HG03066 (cell line): ENCODE results near the gene SYT1.
"Not testable (repeated sequence)": the region's sequence is repeated elsewhere in the genome, so short reads cannot be mapped to it uniquely, and the experiment has no call there.

ENCODE experiments used
- ATAC-seq: cut with Tn5 transposase; IDR thresholded peaks from one replicate; pipeline ENCODE4 v1.9.1; 2021; ENCODE audit warnings: low read depth; ENCODE audit not compliant: unreplicated experiment

The SYT1 gene

DNA sequence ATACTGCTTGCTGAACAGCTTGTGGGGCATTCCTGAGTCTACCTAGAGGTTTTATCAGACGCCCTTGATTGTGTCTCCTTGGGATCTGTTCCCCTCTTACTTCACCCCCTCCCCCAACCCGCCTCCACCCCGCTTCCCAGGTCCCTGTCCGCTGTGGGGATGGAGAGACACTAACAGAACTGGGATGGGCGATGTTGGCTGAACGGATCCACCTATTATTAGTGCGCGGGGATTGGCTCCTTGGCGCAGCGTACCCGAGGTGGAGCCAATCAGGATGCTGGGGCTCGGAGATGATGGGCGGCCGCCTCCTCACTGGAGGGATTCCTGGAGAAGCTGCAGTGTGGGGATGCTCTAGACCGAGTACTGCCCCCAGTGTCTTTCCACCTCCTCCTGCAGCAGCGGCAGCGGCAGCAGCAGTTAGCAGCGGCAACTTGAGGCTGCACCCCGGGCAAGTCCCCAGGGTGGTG, at the start of gene SYT1:
SYT1 (plus strand) TSS at position 372 of the 467 bp plus-strand sequence.
- peak; percentile 27 for ATAC-seq

DNA sequence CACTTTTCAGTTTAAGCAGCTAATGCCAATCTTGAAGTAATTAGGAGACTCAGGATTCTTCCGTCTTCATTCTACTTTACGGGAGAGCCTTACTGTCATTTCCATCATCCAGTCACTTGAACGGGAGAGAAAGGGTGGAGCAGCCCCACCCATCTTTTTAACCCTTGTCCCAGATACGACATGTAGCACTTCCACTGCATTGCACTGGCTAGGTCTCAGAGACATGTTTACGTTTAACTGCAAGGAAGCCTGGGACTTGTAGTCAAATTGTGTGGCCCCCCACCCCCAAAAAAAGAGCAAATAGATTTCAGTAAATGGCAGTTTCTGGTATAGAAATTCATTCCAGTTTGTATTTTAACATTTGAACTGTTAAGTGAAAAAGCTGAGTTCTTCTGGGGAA, 46.1 kb upstream of the SYT1 start:
- ATAC-seq, result no peak

DNA sequence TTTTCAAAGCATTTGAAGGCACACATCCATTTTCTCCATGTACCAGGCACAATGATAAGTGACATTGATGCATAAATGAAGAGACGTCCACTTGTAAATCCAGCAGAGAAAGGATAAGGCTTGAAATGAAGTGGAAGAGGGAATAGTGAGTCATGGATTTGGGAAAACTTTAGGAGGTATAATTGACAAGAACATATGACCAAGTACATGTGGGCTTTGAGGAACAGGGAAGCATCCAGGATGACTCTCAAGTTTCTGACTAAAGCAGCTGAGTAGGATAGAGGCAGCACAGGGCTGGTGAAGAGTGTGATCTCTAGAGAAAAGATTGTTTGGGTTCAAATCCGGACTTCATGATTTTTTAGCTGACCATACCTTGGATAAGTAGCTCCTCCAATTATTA, 43.6 kb upstream of the SYT1 start:
- ATAC-seq, result no peak

DNA sequence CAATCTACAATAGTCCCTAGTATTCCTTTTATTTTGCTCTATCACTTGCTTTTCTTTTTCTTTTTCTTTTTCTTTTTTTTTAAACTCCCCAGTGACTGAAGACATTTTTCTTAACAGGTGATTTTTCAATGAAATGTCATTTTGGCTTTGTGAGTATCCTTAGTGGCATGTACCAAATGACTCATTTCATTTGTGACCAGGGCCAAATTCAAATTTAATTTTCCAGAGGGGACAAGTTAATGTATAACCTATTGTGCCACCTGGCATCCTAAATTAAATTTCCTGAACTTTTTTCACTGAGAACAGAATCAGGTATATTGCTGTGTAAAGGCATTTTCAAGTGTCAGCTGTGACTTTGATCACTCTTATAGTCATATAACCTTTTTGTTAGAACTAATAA, 39.7 kb upstream of the SYT1 start:
- ATAC-seq, result no peak

DNA sequence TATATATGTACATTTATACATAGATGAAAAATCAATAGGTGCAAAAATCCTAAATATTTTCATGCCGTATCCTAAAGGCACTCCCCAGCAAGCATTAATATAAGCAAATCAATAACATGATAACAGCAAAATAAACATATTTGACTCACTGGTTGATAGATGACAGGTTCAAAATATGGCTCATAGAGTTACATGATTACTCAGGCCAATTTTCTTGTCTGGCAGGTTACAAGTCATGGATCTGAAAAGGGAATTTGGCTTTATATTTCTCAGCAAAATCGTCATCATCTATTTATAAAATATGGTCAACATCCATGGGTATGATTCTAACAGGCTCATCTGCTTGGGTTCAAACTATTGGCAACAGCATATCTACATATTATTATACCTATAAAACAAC, 34.9 kb upstream of the SYT1 start:
- ATAC-seq, result no peak

DNA sequence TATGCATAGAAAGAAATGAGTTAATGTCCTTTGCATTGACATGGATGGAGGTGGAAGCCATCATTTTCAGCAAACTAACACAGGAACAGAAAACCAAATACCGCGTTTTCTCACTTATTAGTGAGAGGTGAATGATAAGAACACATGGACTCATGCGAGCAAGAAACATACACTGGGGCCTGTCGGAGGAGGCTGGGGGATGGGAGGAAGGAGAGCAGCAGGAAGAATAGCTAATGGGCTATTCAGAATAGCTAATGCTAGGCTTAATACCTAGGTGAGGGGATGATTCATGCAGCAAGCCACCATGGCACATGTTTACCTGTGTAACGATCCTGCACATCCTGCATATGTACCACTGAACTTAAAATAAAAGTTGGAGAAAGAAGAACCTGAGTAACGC, 29.1 kb upstream of the SYT1 start:
- ATAC-seq, result no peak

DNA sequence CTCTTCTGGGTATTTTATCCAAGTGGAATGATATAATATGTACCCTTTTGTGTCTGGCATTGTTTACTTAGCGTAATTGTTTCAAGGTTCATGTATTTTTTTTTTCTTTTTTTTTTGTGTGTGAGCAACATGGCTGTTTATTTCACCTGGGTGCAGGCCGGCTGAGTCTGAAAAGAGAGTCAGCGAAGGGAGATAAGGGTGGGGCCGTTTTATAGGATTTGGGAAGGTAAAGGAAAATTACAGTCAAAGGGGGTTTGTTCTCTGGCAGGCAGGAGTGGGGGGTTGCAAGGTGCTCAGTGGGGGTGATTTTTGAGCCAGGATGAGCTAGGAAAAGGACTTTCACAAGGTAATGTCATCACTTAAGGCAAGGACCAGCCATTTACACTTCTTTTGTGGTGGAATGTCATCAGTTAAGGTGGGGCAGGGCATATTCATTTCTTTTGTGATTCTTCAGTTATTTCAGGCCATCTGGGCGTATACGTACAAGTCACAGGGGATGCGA, 24.0 kb upstream of the SYT1 start:
- not testable (repeated sequence) for ATAC-seq

DNA sequence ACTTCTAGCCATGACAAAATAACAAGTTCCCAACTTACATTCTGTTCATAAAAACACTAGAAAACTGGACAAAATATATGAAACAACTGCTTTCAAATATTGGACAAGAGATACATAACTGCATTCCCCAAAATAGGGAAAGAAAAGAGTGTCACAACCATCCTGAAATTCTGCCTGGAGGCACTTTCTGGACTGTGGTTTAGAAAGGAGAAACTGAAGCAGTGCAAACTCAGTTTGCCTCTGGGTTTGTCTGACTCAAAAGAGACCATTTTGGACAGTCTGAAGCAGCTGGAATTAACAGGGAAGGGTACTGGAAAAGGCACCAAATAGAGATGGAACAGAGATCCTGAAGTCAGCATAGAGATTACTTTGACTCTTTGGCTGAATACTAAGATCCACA, 11.3 kb upstream of the SYT1 start:
- no peak for ATAC-seq

DNA sequence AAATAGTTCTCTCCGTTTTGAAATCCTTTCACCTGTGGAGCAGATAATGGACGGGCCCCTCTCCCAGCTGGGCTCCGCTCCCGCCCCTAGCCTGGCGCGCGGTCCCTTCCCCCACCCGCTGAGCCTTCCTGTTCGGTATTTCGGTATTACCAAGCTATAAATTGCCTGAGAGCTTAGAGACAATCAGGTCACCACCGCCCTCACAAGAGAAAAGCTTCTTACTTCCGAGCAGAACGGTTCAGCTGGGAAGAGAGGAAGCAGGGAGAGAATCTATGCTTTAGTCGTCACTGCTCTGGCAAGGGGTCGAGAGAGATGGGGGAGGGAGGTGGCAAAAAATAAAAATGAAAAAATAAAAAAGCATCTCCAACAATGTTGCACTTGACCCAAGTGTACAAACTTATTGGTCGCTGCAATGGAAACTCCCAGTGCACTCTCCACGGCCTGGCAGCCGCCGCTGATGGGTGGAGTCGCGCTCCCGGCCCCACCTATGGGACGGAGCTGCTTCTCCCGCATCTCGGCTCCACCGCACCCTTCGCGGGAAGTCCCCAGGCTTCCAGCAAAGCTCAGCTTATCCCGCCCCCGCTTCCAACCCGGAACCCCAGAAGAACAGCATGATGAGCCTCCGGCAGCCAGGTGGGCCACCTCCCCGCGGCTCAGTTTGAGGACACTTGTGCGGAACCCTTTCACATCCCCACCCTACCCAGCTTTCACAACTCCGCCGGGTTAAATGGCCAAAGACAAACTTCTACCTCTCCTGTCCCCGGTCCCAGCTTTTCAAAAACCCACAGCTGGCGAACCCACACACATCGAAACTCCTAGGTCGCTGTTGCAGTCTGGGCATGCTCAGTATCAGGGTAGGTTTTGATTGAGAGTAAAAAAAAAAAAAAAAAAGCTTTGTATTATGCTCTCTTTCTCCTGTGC, 832 bp upstream of the SYT1 start:
- peak; percentile 47 for ATAC-seq

DNA sequence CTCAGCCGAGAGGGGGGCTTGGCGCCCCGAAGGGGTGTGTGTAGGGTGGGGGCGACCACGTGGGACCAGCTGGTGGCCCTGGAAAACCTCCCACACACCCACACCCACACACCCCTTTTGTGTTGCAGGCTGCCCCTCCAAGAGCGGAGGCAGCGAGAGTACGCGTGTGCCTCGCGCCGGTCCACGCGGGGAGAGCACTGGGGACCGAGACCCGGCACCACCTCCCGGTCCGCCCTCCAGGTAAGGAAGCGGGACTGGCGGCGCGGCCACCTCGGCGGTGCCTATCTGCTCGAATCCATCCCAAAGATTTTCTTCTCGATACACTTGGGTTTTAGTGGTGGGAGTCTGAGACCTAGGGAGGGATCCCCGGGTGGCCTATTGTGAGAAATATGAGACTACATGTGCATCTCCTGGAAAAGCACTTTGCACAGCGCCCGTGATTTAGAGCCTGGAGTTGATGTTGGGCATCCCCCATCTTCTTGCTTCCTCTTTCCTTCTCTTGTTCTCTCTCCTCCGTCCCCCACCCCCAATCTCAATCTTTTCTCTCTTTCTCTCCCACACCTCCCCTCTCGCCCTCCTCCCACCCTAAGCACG, 393 bp downstream of the SYT1 start:
- ATAC-seq, result no peak

DNA sequence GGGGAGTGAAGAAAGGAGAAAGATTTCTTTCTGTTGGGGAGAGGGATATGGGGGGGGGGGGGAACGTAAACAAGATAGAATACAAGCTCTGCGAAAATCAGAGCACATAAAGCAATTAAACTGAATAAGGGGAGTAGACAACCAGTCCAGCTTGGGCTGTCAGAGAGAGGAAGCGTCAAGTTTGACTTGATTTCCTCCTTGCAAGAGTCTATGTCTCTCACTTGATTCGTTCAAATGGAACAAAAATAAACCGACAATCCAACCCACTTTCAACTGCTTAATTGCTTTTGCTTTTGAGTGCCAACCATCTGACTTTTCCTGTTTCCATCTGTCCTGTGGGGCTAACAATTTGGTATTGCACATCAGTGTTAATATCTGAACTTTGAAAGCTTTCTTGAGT, 942 bp downstream of the SYT1 start:
- no peak for ATAC-seq

DNA sequence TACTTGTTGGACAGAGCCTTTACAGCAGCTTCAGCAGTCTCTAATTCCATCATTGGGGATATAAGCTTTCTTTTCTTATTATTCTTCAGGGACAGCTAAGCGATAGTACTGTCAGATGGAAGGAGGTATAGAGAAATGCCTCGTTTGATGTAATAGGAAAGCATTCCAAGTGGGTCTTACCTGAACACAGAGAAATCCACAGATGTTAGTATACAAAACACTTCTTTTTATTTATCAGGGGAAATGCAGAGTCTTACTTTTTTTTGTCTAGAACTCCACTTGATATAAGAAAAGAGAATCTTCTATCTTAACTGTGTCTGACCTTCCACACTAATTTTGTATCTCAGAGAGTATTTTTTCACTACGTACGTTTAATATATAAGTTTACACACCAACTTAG, 1.9 kb downstream of the SYT1 start:
- ATAC-seq, result no peak

DNA sequence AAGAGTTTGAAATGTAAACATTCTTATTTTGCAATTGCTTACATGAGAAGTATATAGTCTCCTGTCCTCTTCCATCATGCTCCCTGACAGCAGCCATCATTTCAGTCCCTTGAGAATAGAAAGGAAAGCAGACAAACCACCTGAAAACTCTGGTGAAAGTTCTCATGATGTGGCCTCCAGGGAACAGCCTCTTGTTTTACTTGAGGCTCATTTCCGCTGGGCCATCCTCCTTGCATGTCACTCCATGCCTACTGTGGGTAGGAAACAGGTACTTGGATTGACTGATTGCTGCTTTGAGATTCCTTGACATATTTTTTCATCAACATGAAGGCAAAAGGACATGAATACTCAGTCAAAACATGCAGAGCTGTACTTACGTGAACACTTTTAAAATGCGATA, 6.0 kb downstream of the SYT1 start:
- ATAC-seq, result no peak

DNA sequence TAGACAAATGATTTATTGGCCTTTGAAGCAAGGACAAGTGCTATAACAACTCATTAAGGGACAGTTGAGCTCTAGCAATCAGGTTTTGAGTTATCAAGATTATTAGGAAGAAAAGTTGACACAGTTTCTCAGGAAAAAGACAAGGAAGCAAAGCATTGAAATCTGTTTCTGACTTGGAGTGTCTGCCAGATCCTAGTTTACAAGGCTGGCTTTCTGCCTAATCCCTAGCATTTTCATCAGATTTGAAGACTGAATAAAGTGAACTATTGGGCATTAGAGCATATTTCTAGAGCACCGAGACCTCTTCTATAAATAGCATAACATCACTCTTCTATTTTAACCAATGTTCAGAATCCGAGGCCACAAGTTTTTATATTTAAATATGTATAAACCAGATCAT, 7.0 kb downstream of the SYT1 start:
- ATAC-seq, result no peak

DNA sequence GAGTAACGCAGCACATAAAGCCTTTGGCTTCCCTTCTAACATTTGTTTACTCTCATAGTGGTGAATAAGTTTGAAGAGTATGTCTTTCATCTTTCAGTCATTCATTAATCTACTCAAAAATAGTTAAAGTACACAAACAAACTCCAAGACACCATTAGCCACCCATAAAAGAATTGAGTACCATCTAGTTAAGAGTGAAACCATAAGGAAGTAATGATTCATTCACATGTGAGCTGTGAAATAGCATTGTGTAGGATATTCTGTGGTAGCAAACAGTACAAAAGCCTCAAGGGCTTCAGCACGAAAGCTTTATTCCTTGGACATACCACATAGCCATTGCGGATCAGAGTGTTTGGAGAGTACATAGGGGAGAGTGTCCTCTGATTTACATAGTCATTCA, 13.9 kb downstream of the SYT1 start:
- ATAC-seq, result no peak

DNA sequence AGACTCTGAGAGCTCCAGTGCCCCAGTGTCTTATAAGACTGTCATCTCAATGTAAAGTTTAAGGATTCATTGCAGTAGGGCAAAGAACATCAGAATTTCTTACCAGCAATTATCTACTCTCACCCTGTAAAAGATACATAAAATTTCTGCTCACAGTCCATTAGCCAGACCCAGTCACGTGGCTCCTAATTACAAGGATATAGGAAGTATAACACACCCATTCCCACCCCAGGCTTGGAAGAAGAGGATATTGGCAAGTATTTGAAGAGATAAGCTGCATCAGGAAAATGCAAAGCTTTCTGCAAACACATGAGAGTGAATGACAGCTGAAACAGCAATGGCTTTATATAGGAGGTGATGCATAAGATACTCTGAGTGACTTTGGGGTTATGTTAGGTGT, 14.3 kb downstream of the SYT1 start:
- ATAC-seq, result no peak

DNA sequence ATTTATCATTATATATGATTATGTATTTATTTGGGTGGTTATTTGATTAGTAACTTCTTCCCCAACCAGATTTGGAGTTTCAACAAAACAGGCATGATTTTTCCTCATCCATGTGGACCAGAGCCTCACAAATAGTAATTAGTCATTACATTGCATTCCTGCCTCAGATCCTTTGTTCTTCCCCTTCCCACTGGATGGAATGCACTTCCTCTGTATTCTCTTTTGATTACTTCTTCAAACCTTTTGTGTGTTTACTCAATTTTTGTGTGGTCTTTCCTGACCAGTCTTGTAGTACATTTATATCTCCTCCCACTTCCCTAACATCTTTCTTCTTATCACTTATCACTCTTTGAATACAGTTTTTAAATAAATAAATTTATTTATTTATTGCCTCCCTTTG, 15.5 kb downstream of the SYT1 start:
- ATAC-seq, result no peak

DNA sequence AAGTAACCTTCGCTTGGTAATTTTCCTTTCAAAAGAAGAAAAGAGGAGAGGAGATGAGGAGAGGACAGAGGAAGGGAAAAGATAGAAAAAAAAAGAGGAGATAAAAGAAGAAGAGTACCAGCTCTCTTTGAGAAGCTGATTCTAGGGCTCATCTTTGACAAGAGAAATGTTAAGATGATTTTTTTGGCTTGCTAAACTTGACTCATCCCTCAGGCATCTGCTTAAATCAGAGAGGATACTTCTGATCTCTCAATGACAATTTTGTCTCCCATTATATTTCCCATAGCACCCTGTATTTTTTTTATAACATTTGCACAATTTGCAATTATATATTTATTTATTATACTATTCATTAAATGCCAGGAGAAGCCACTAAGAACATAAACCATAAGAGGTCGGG, 17.1 kb downstream of the SYT1 start:
- ATAC-seq, result no peak

DNA sequence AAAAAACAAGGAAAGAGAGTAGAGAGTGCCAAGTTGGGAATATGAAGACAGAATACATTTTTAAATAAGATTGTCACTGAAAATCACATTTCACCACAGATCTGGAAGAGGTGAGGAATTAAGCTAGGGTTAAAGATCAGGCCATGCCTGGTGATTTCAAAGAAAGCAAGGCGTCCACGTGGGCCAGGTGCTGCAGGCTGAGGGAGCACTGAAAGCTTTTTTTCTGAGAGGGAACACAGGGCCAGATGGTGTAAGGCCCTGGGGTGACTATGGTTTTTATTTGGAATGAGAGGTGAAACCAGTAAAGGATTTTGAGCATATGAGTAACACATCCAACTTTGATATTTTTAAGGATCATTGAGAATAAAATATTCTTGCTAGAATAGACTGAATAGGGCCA, 20.9 kb downstream of the SYT1 start:
- no peak for ATAC-seq

DNA sequence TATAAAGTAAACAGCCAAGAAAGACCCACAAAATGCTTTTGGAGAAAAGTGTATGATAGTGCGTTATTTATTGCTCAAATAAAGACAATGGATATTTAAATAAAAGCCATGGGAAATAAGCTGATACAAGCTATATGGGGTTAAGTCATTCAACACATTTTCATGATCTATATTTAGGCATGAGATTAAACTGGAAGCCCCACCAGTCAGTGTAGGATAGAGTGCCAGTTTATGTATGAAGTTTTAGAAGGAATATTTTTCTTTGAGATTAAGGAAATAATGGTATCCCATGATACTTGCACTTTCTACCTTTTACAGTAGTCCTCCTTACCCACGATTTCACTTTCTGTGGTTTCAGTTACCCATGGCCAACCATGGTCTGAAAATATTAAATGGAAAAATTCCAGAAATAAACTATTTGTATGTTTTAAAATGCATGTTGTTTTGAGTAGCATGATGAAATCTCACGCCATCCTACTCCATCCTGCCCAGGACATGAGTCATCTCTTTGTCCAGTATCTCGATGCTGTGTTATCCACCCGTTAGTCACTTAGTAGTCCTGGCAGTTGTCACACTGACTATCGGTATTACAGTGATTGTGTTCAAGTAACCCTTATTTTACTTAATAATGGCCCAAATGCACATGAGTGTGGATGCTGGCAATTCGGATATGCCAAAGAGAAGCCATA, 22.3 kb downstream of the SYT1 start:
- no peak for ATAC-seq

DNA sequence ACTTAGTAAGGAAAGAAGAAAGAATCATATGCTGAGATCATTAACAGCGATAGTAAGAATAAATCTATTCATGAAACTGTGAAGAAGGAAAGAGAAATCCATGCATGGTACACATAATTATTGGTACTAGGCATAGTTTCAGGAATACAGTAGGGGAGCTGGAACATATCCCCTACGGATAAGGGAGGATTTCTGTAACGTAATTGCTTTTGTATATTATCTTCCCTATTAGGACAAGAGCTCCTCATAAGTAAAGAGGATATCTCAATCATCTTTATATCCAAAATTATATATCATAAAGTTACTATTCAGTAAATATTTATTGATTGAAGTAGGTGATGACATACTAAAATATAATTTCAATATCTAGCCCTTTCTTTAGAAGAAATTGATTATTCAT, 22.9 kb downstream of the SYT1 start:
- ATAC-seq, result no peak
